ENCODE measurements around the gene PTPRN2.

Gene PTPRN2

DNA sequence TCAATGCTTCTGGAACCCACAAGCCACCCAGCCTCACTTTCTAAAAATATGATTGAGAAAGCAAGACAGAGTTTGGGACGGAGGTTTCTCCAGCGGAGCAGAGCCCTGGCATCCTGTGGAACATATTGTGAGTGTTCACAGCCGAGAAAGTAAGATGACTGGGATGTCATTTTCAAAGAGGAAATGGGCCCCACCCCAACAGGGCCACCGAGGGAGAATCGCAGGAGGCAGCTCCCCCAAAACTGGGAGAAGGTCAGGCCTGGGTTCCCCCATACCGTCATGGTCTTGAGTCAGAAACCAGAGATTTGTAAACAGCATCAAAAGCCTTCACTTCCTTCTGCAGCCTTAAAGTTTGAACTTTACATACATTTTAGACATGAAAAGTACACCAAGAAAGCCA is 560.0 kb downstream of the PTPRN2 start:
- no peak overlapping the region for H3K4me3 Mint-ChIP-seq
- peaks cover 0 to 3% of the 10 kb centered on the region in 2 donors for H3K4me1 Mint-ChIP-seq (ENCODE audit: low read depth in 2 of 2)
- no peaks in the 10 kb centered on the region for H3K36me3 Mint-ChIP-seq (ENCODE audit: insufficient read depth)
- H3K27ac Mint-ChIP-seq, result no peak overlapping the region
- H3K9me3 Mint-ChIP-seq, result no peaks in the 10 kb centered on the region
- no peak for DNase-seq
- H3K27me3 Mint-ChIP-seq, result peaks cover 13 to 40% of the 10 kb centered on the region in 2 donors
- ATAC-seq (replicated peaks), result no peak

DNA sequence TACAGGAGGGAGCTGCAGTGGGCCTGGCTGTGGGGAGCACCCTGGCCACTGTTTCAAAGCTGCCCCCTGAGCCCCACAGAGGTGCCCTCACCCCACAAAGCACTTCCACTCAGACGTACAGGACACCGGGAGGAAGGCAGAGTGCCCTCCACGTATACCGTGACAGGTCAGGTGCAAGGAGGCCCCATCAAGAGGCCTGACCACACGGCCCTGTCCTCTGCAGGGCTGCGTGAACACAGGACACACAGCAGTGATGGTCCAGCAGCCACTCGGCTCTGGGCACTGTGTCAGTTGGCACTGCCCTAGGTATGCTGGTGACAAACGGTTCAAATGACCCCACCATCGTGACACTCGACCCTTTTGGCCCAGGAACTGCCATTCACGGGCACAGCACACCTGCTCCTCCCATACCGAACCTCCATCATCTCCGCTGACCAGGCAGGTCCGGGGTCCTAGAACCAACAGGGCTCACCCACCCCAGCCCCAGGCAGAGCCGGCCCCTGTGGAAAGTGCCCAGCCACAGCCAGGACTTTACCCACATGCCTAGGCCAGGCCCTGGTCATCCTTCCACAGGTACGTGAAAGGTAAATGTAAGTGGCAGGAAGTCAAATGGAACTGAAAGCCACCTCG is 560.9 kb downstream of the PTPRN2 start:
- no peak for DNase-seq
- ATAC-seq (replicated peaks), result no peak
- no peaks in the 10 kb centered on the region for H3K9me3 Mint-ChIP-seq
- no peak overlapping the region for H3K4me3 Mint-ChIP-seq
- H3K27ac Mint-ChIP-seq, result no peak overlapping the region
- peaks cover 0 to 3% of the 10 kb centered on the region in 2 donors for H3K4me1 Mint-ChIP-seq (ENCODE audit: low read depth in 2 of 2)
- peaks cover 13 to 33% of the 10 kb centered on the region in 2 donors for H3K27me3 Mint-ChIP-seq
- no peaks in the 10 kb centered on the region for H3K36me3 Mint-ChIP-seq (ENCODE audit: insufficient read depth)

DNA sequence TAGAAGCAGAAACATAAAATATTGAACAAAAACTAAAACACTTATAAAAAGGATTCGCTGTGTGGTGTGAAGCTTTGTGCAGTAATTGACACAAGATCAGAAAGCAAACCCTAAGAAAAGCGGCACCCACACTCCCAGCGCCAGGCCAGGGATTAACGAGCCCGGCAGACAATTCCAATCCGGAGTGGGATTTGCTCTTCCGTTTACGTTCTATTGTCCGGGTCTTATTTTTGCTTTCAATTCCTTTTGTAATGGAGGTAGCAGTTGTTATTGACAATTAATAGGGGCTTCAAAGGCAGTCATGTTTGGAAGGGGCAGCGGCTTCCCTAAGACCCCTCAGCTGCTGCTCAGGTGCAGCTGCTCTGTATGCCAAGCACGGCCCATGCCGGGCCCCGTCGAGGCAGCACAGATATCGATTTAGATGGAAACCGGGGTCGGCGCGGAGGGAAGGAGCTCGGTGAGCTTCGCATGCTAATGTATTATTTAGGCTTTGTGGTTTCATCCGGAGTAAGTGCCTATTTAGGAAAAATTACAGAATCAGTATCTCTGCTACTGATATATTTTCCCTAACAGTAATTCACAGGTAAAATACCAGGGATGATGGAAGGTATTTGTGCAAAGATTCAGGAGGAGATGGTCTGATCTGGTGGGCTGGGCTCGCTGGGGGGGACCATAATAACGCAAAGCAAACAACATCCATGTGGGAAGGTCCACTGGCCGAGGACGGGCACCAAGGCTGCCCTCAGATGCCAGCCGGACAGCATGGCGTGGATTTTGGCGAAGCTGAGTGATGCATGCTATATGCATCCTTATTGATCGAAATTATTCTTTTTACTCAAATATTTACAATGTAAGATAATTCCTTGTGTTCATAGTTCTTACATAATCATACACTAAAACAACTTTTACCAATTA is 561.7 kb downstream of the PTPRN2 start:
- Mint-ChIP-seq H3K4me3 (no peak overlapping the region), H3K9me3 (no peaks in the 10 kb centered on the region), H3K36me3 (ENCODE audit: insufficient read depth) (no peaks in the 10 kb centered on the region), H3K27me3 (peaks cover 7 to 34% of the 10 kb centered on the region in 2 donors), H3K4me1 (ENCODE audit: low read depth in 2 of 2) (peaks cover 0 to 3% of the 10 kb centered on the region in 2 donors), H3K27ac (no peak overlapping the region)
- ATAC-seq (replicated peaks) (no peak), DNase-seq (no peak)

DNA sequence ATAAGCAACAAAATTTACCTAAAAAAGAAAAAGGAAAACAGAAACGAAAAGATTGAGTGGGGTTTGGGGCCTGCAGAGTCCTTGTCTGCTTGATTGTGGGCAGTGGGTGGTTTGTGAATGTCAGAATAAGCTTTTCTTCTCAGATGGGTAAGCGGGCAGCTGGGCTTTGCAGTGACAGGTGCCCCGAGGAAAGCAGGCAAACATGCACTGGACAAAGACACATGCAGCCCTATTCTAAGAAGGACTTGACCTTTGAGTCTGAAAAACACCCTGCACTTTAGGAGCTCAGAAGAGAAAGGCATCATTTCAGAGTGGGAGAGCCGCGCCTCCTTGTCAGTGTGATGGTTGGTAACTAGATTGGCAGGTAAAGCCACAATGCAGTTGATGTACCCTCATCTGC is 562.7 kb downstream of the PTPRN2 start:
- Mint-ChIP-seq H3K27ac (no peak overlapping the region), H3K4me1 (ENCODE audit: low read depth in 2 of 2) (peaks cover 0 to 3% of the 10 kb centered on the region in 2 donors), H3K36me3 (ENCODE audit: insufficient read depth) (no peaks in the 10 kb centered on the region), H3K27me3 (peaks cover 7 to 29% of the 10 kb centered on the region in 2 donors), H3K4me3 (no peak overlapping the region), H3K9me3 (no peaks in the 10 kb centered on the region)
- no peak for DNase-seq
- ATAC-seq (replicated peaks), result no peak

DNA sequence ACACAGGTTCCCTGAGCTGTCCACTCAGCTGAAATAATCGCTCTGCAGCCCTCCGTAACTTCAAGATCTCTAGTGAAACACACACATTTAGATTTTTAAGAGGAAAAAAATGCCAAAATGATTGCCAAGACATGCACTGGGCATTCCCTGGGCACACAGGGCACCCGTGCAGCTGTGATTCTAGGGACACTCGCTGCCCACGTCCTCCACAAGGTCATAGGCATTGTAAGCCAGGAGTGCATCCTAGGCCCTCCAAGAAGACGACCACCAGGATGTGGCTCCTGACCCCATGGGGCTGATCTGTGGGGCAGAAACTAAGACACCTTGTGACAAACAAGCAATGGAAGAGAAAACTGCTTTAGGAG is 563.3 kb downstream of the PTPRN2 start:
- Mint-ChIP-seq H3K9me3 (no peaks in the 10 kb centered on the region), H3K27ac (no peak overlapping the region), H3K36me3 (ENCODE audit: insufficient read depth) (no peaks in the 10 kb centered on the region), H3K27me3 (peaks cover 2 to 24% of the 10 kb centered on the region in 2 donors), H3K4me3 (no peak overlapping the region), H3K4me1 (ENCODE audit: low read depth in 2 of 2) (peaks cover 0 to 3% of the 10 kb centered on the region in 2 donors)
- no peak for ATAC-seq (replicated peaks)
- DNase-seq, result no peak

DNA sequence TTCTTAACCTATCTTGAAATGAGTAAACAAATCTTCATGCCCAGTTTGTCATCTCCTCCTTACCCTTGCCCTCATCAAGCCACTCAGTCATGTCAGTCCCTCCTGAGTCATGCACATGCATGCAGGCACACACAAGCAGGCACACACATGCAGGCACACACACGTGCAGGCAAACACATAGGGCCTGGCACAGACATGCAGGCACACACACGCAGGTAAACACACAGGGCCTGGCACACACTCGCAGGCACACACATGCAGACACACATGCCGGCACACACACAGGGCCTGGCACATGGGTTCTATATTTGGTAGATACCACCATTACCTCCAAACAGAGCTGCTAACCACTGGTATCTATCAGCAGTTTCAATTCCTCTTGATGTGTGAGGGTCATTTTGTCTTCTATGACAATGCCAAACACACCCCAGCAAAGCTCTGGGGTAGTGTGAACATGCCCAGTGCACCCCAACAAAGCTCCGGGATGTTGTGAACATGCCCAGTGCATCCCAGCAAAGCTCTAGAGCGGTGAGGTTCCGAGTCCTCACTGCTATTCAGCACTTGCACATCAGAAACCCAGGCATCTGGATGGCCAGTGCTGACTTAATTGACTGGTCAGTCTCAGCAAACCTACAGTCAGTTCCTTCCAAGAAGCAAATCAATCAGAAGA is 563.8 kb downstream of the PTPRN2 start:
- DNase-seq (no peak), ATAC-seq (replicated peaks) (no peak)
- Mint-ChIP-seq H3K4me1 (ENCODE audit: low read depth in 2 of 2) (peaks cover 0 to 3% of the 10 kb centered on the region in 2 donors), H3K36me3 (ENCODE audit: insufficient read depth) (no peaks in the 10 kb centered on the region), H3K9me3 (no peaks in the 10 kb centered on the region), H3K4me3 (no peak overlapping the region), H3K27me3 (peaks cover 0 to 21% of the 10 kb centered on the region in 2 donors), H3K27ac (no peak overlapping the region)

DNA sequence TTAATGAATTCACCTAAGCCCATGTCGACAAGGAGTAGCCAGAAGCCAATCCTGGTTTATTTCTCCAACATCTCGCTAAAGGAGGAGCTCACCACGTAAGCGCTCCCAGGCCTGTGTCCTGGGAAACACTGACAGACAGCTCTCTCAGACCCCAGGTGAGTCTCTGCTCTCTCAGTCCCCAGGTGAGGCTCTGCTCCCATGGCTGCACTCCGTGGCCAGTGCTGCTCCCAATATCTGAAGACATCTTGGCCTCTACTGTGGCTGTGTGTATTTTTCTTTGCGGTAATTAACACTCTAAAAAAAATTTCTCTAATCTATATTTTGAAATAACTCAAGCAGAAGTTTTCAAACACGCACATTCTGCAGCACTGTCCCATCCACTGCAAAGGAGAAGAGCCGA is 564.5 kb downstream of the PTPRN2 start:
- H3K27ac Mint-ChIP-seq, result no peak overlapping the region
- H3K4me1 Mint-ChIP-seq (ENCODE audit: low read depth in 2 of 2), result peaks cover 0 to 3% of the 10 kb centered on the region in 2 donors
- H3K27me3 Mint-ChIP-seq, result peaks cover 0 to 16% of the 10 kb centered on the region in 2 donors
- H3K36me3 Mint-ChIP-seq (ENCODE audit: insufficient read depth), result no peaks in the 10 kb centered on the region
- no peaks in the 10 kb centered on the region for H3K9me3 Mint-ChIP-seq
- no peak overlapping the region for H3K4me3 Mint-ChIP-seq
- ATAC-seq (replicated peaks), result no peak
- no peak for DNase-seq

DNA sequence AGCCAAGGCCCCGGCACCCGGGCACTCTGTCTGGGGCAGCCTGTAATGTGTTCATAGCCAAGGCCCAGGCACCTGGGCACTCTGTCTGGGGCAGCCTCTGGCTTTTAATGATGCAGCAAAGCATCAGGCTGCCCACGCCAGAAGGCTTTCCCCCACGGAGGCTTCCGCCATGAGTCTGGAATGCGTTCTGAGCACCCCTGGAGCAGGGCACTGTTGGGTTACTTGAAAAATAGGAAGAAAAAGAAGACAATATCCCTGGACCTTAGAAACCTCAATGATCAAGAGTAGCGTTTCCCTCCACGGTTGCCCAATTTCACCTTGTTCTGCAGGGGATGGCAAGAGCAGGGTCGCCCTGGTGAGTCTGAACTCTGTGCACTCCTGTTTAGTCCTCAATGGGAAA is 565.0 kb downstream of the PTPRN2 start:
- no peak for ATAC-seq (replicated peaks)
- no peak for DNase-seq
- Mint-ChIP-seq H3K27me3 (peaks cover 0 to 11% of the 10 kb centered on the region in 2 donors), H3K4me3 (no peak overlapping the region), H3K9me3 (no peaks in the 10 kb centered on the region), H3K27ac (no peak overlapping the region), H3K36me3 (ENCODE audit: insufficient read depth) (no peaks in the 10 kb centered on the region), H3K4me1 (ENCODE audit: low read depth in 2 of 2) (peaks cover 0 to 3% of the 10 kb centered on the region in 2 donors)

DNA sequence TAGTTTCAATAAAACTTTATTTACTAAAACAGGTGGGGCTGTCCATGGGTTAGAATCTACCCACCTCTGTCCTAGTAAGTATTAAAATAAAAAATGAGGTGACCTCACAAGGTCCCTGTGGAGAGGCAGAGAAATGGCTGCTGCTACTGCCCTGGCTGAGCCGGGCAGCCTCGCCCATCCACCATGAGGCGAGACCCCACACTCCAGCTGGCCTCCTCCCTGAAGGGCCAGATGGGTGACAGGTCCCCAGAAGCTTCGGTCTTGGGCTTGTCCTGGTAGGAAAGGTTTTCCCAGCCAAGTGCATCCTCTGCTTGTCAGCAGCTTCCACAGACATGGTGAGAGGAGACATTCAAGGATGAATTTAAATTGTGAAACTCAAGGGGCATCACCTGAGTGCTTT is 565.8 kb downstream of the PTPRN2 start:
- DNase-seq (no peak), ATAC-seq (replicated peaks) (no peak)
- no peak overlapping the region for H3K4me3 Mint-ChIP-seq
- no peaks in the 10 kb centered on the region for H3K36me3 Mint-ChIP-seq (ENCODE audit: insufficient read depth)
- H3K27me3 Mint-ChIP-seq, result peaks cover 0 to 11% of the 10 kb centered on the region in 2 donors
- no peaks in the 10 kb centered on the region for H3K9me3 Mint-ChIP-seq
- H3K27ac Mint-ChIP-seq, result no peak overlapping the region
- peaks cover 0 to 3% of the 10 kb centered on the region in 2 donors for H3K4me1 Mint-ChIP-seq (ENCODE audit: low read depth in 2 of 2)

DNA sequence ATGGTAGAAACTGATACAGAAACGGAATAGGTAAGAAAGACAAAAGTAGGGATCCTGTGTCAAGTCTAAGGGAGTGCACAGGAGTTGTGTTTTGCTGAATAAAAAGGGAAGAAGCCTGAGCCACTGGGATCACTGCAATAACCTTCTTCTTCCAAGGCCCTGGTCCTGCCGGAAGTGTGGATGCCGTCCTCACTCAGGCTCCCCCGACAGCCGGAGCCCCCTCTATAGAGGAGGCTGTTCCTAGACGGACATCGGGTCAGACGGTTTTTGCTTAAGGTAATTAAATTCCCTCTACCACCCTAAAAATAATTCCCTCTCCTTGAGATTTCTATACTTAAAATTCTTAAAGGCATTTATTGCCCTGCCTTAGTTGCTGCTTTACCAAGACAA is 566.9 kb downstream of the PTPRN2 start:
- Mint-ChIP-seq H3K27ac (no peak overlapping the region), H3K9me3 (no peaks in the 10 kb centered on the region), H3K27me3 (peaks cover 0 to 11% of the 10 kb centered on the region in 2 donors), H3K4me1 (ENCODE audit: low read depth in 2 of 2) (peaks cover 0 to 3% of the 10 kb centered on the region in 2 donors), H3K36me3 (ENCODE audit: insufficient read depth) (no peaks in the 10 kb centered on the region), H3K4me3 (no peak overlapping the region)
- ATAC-seq (replicated peaks) (no peak), DNase-seq (no peak)

DNA sequence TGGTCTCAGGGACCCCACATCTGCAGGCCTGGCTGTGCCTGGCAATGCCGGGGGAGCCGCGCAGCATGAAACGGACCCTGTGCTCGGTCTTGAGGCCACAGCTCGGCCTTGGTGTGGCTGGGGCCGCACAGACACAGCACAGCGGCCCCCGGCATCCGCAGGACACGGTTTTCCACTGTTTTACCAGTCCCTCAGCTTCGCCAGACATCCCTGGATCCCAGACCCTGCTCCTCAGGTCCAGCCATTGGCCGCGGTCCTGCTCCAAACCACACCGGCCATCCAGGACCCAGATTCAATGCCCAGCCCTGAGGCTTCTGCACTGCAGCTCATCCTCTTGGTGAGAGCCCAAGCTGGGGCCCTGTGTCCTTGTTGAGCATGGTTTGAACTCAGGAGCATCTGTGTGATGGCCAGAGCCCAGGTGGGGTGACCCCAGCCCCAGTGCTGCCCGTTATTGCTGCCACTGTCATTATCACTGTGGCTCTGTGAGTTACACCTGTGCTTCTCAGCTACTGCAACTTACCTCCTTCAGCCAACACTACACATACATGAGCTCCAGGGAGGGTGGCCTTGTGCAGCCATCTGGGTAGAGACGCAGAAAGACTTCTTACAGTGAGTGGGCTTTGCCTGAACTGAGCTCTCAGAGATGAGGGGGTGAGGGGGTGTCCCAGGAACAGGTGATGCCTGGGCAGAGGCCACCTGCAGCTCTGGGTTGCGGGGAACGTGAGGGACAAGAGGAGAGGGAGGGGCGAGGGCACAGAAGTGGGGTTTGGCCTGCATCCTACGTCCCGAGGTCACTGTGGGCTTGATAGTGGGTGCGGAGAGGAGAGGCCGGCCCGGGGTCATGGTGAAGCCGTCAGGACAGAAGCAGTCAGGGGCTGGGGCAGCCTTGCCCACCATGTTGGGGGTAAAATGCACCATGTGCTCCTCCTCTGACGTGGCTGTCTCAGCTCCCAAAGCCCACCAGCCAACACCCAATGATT is 567.6 kb downstream of the PTPRN2 start:
- Mint-ChIP-seq H3K36me3 (ENCODE audit: insufficient read depth) (no peaks in the 10 kb centered on the region), H3K27me3 (peaks cover 0 to 11% of the 10 kb centered on the region in 2 donors), H3K4me1 (ENCODE audit: low read depth in 2 of 2) (peaks cover 0 to 3% of the 10 kb centered on the region in 2 donors), H3K27ac (no peak overlapping the region), H3K9me3 (no peaks in the 10 kb centered on the region), H3K4me3 (no peak overlapping the region)
- no peak for ATAC-seq (replicated peaks)
- DNase-seq, result no peak

DNA sequence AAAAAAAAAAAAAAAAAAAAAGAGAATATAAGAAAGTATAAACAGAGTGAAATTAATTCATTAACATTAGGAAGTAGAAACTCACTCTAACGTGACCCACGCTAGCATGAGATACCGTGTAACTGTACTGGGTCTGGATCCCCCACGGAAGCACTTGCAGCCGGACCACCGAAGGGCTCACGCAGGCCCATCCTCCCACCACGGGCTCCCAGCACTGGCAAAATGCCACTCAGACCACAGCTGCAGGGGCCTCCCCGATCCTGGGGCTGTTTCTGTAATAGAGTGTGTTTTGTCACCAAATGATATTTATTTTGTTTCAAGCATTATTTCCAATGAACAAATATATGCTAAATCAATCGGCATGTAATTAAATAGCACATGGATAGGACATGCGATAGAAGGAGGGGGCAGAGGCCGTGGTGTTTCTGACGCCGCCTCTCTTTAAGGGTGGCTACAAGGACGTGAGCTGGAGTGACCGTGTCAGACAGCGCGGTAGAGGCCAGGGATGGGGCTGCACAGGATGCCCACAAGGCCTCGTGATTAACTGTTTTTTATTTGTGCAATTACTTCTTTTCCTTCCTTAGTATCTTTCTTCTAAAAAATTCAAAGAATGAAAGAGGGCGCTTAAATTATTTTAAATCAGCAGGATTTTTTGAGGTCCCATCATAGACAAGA is 568.5 kb downstream of the PTPRN2 start:
- ATAC-seq (replicated peaks), result no peak

More for the DNA sequence above, 568.5 kb downstream of the PTPRN2 start:
- Mint-ChIP-seq H3K4me1 (ENCODE audit: low read depth in 2 of 2) (no peaks in the 10 kb centered on the region), H3K27me3 (peaks cover 0 to 11% of the 10 kb centered on the region in 2 donors), H3K36me3 (ENCODE audit: insufficient read depth) (no peaks in the 10 kb centered on the region), H3K27ac (no peak overlapping the region), H3K4me3 (no peak overlapping the region), H3K9me3 (no peaks in the 10 kb centered on the region)
- no peak for DNase-seq

All from effector memory CD8-positive, alpha-beta T cell (primary cell).